ENCODE measurements around the gene RBM33. TPM values are rescaled to one million over a fixed set of nuclear protein-coding genes. Genes with fewer than 3 reads are reported as not detected.

Gene RBM33
- polyA plus RNA-seq, 1 experiment: 5.0 TPM

DNA sequence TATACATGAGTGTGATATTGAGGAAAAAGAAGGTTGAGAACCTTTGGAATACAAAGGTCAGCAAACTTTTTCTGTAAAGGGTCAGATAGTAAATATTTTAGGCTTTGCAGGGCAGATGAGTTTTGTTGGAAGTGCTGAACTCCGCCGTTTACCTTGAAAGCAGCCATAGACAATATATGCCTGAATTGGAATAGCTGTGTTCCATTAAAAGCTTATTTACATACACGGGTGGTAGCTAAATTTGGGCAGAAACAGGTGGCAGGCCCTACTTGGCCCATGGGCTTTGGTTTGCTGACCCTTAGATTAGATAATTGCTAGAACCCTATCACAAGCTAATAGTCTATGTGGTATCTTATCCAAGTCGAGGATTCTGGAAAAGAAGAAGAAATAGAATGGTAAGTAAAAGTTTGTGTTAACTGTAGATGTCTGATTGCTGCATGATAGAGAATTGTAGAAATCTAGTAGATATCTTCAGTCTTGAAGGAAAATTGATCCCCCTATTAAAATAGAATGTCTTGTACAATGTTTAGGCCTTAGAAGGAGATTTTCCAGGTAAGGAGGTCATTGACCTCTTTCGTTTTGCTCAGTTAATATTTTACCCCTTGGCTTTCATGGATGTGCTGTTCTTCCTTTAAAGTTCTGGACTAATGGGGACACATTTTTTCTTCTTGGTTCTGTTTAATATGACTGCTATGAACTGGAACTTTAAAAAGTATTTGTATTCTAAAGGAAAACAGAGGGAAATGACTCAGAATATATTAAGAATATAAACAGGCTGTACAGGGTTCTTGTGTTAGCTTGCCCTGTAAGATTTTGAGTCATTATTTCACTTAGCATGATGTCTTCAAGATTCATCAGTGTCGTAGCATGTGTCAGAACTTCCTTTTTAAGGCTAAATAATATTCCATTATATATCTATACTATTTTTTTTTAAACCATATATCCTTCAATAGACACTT is 8.0 kb downstream of the RBM33 start:
- Histone ChIP-seq H3K36me3 (ENCODE audit: control insufficient read depth, insufficient read depth, low read length) (0 out of 2 replicates have a peak, but pooled peaks cover under 1% of the 10 kb centered on the region), H3K4me3 (ENCODE audit: low read depth, low read length) (no peak overlapping the region), H3K27me3 (ENCODE audit: control insufficient read depth, insufficient read depth, low read length) (no peaks in the 10 kb centered on the region)
- ChIA-PET POLR2A (no interaction called here), CTCF (no interaction called here)
- TF ChIP-seq, protein P1, sequence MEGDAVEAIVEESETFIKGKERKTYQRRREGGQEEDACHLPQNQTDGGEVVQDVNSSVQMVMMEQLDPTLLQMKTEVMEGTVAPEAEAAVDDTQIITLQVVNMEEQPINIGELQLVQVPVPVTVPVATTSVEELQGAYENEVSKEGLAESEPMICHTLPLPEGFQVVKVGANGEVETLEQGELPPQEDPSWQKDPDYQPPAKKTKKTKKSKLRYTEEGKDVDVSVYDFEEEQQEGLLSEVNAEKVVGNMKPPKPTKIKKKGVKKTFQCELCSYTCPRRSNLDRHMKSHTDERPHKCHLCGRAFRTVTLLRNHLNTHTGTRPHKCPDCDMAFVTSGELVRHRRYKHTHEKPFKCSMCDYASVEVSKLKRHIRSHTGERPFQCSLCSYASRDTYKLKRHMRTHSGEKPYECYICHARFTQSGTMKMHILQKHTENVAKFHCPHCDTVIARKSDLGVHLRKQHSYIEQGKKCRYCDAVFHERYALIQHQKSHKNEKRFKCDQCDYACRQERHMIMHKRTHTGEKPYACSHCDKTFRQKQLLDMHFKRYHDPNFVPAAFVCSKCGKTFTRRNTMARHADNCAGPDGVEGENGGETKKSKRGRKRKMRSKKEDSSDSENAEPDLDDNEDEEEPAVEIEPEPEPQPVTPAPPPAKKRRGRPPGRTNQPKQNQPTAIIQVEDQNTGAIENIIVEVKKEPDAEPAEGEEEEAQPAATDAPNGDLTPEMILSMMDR (IDR thresholded peaks at IDR 0.05; ENCODE audit: insufficient read depth, low read depth, low read length): no peak
- no peak for DNase-seq (ENCODE audit: low read depth)

DNA sequence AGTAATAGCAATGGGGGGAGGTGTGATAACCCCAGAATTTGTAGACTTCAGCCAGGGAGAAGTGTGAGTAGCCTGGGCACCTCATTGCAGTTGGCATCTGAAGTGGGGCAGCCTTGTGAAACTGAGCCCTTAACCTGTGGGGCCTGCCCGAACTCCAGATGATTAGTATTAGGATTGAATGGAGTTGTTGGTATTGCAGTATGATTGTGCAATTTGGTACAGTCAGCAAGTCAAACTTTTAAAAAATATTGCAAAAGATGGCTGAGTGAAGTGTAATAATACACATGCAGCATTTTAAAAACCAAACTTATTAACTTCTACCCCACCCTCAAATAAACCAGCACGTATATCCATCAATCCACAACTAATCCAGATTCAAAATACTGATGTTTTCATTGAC is 9.3 kb downstream of the RBM33 start:
- Histone ChIP-seq H3K4me3 (ENCODE audit: low read depth, low read length) (no peak overlapping the region), H3K27me3 (ENCODE audit: control insufficient read depth, insufficient read depth, low read length) (no peaks in the 10 kb centered on the region), H3K36me3 (ENCODE audit: control insufficient read depth, insufficient read depth, low read length) (no peaks in the 10 kb centered on the region)
- CTCF ChIA-PET: no interaction called here
- POLR2A ChIA-PET: no interaction called here
- TF ChIP-seq, protein P1 (IDR thresholded peaks at IDR 0.05; ENCODE audit: insufficient read depth, low read depth, low read length): no peak
- DNase-seq (ENCODE audit: low read depth): no peak

DNA sequence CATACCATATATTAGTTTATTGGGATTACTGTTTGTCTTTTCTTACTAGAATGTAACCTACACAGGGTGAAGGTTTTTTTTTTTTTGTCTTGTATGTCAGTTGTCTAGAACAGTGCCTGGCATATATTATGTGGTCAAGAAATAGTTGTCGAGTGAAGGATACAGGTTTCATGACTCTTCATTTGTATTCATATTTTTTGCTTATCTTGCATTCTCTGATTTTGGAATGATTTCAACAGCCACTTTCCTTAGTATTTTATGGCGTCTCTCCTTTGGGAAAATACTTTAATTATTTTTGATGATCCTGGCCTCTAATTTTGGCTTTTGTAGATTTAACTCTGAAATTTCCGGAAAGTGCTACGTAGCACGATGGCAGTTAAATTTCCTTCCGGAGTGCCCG is 12.4 kb downstream of the RBM33 start:
- ChIA-PET POLR2A (no interaction called here), CTCF (interaction anchor here (1.1 kb wide), 1 partner anchor 59 kb away, joined by 5 read pairs; no protein-coding TSS in a partner anchor)

DNA sequence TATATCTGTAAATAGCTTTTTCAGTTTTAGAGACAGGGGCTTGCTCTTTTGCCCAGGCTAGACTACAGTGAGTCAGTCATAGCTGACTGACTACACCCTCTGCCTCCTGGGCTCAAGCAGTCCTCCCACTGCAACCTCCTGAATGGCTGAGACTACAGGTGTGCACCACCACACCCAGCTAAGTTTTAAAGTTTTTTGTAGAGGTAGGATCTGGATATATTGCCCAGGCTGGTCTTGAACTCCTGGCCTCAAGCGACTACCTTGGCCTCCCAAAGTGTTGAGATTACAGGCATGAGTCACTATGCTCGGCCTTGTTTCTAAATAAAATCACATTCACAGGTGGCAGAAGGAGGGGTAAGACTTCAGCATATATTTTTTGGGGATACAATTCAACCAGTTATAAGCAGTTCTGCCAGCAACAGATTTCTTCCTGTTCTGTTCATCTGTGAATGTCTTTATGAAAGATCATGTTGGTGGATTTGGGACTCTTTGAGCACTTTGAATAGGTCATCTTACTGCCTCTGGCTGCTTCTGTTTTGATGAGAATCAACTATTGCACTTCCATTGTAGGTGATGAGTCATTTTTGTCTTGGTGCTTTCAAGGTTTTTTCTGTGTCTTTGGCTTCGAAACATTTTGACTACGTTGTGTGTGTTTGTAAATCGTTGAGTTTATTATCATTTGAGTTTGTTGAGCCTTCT is 15.7 kb downstream of the RBM33 start:
- ChIA-PET CTCF (no interaction called here), POLR2A (no interaction called here)
- DNase-seq (ENCODE audit: low read depth): no peak
- TF ChIP-seq, protein P1 (IDR thresholded peaks at IDR 0.05; ENCODE audit: insufficient read depth, low read depth, low read length): no peak
- Histone ChIP-seq H3K4me3 (ENCODE audit: low read depth, low read length) (no peak overlapping the region), H3K27me3 (ENCODE audit: control insufficient read depth, insufficient read depth, low read length) (no peaks in the 10 kb centered on the region), H3K36me3 (ENCODE audit: control insufficient read depth, insufficient read depth, low read length) (0 out of 2 replicates have a peak, but pooled peaks cover 1% of the 10 kb centered on the region)

More for the DNA sequence above, 12.4 kb downstream of the RBM33 start:
- H3K36me3 ChIP-seq (ENCODE audit: control insufficient read depth, insufficient read depth, low read length): no peaks in the 10 kb centered on the region
- no peak overlapping the region for H3K4me3 ChIP-seq (ENCODE audit: low read depth, low read length)
- TF ChIP-seq, protein P1 (IDR thresholded peaks at IDR 0.05; ENCODE audit: insufficient read depth, low read depth, low read length): no peak
- DNase-seq (ENCODE audit: low read depth): no peak
- H3K27me3 ChIP-seq (ENCODE audit: control insufficient read depth, insufficient read depth, low read length): no peaks in the 10 kb centered on the region

DNA sequence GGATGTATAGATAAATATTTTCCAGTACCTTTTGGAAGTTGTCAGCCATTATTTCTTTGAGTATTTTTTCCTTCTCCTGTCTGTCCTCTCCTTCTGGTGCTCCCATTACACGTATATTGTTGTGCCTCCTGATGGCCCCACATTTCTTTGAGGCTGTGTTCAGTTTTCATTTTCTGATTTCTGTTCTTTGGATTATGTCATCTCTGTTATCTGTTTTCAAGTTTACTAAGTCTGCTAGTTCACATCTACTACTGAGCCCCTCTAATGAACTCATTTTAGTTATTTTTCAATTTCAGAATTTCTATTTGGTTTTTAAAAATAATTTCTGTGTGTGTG is 16.3 kb downstream of the RBM33 start:
- ChIA-PET CTCF (no interaction called here), POLR2A (no interaction called here)
- Histone ChIP-seq H3K27me3 (ENCODE audit: control insufficient read depth, insufficient read depth, low read length) (no peaks in the 10 kb centered on the region), H3K4me3 (ENCODE audit: low read depth, low read length) (no peak overlapping the region), H3K36me3 (ENCODE audit: control insufficient read depth, insufficient read depth, low read length) (0 out of 2 replicates have a peak, but pooled peaks cover 1% of the 10 kb centered on the region)
- no peak for DNase-seq (ENCODE audit: low read depth)
- TF ChIP-seq, protein P1 (IDR thresholded peaks at IDR 0.05; ENCODE audit: insufficient read depth, low read depth, low read length): no peak
